ENCODE results near the gene GGT5.

GRCh38 chr22:24191381-24191841 is 53.5 kb downstream of the GGT5 start:
- TF ChIP-seq, protein P1, sequence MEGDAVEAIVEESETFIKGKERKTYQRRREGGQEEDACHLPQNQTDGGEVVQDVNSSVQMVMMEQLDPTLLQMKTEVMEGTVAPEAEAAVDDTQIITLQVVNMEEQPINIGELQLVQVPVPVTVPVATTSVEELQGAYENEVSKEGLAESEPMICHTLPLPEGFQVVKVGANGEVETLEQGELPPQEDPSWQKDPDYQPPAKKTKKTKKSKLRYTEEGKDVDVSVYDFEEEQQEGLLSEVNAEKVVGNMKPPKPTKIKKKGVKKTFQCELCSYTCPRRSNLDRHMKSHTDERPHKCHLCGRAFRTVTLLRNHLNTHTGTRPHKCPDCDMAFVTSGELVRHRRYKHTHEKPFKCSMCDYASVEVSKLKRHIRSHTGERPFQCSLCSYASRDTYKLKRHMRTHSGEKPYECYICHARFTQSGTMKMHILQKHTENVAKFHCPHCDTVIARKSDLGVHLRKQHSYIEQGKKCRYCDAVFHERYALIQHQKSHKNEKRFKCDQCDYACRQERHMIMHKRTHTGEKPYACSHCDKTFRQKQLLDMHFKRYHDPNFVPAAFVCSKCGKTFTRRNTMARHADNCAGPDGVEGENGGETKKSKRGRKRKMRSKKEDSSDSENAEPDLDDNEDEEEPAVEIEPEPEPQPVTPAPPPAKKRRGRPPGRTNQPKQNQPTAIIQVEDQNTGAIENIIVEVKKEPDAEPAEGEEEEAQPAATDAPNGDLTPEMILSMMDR (IDR thresholded peaks at IDR 0.05; ENCODE audit: insufficient read depth, low read length), result no peak
- no peak for TF ChIP-seq POLR2AphosphoS5 (IDR thresholded peaks at IDR 0.05; ENCODE audit: low read depth)

Measured in HL-60 (cell line).